8988T (cell line): Measurements from ENCODE around the gene OR2V1.
"Not testable (repeated sequence)": the region's sequence is repeated elsewhere in the genome, so short reads cannot be mapped to it uniquely, and the experiment has no call there.

Experiments used
- DNase-seq: peaks from one replicate; pipeline ENCODE4 v3.0.0; 2011

OR2V1 gene

GRCh38 chr5:181130832-181131496 is at the start of gene OR2V1:
TSS of gene OR2V1 (minus strand) at chr5:181131169. CDS start at chr5:181125304, 5,865 bp downstream.
- no peak for DNase-seq

DNA sequence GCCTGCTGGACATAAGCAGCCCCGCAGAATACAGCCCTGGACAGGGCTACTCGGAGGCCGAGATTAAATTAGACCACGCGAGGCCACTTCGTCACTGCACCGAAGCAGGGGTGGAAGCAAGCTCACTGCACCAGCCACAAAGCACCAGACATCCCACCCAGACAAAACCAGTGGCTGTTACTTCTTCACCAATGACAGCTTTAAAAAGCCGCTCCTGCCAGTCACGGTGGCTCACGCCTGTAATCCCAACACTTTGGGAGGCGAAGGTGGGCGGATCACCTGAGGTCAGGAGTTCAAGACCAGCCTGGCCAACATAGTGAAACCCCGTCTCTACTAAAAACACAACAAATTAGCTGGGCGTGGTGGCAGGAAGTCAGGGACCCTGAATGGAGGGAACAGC is 46.6 kb upstream of the OR2V1 start:
- not testable (repeated sequence) for DNase-seq

- no peak for DNase-seq
Observed at GRCh38 chr5:181176254-181176952, 45.4 kb upstream of the OR2V1 start.

DNA sequence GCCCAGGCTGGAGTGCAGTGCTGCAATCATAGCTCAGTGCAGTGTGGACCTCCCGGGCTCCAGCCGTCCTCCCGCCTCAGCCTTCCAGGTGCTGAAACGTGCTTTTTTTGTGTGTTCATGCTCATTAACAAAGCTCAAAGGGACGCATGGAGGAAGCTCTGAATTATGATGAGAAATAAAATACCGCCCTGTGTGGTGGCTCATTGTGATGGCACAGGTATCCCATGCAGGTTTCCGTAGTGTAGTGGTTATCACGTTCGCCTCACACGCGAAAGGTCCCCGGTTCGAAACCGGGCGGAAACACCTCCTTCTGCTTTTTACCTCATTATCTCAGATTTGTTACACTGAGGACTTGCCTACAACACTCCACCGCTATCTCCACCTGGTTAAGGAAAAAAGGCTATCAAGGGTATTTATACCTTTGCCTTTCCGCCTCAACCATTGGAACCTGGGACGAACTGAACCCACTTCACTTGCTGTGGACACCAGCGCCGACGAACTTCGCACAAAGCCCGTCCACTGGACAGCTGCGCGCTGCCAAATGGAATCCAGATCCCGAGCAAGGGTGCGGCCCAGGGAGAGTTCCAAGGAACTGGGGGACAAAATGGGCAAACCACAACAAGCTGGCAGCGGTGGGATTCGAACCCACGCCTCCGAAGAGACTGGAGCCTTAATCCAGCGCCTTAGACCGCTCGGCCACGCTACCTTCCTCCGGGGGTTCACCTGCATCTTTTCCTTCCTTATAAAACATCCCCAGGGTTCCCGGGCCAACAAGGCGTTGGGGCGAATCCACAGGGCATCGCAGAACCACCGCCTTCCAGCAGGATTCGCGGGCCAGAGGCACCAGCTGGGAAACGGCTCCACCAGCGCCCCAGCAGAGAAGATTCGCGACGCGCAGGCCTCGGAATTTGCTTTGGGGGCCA is 42.7 kb upstream of the OR2V1 start:
- no peak for DNase-seq

GRCh38 chr5:181173027-181173419 is 42.1 kb upstream of the OR2V1 start:
- no peak for DNase-seq

GRCh38 chr5:181171782-181172181 is 40.8 kb upstream of the OR2V1 start:
- DNase-seq = no peak

DNA sequence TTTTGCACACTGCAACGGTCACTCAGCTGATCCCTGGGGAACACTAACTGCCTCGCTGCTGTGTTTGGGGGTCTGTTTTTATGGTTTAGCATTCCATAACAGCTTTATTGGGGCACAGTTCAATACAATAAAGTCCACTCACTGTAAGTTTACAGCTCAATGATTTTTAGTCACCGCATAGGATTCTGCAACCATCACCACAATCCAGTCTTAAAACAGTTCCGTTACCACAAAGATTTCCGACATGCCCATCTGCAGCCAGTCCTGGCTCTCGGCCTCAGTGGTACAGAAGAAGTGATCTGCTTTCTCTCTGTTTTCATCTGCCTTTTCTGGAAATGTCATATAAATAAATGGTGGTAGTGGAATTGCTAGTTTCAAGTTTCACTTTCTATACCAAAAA is 40.0 kb upstream of the OR2V1 start:
- DNase-seq = no peak

GRCh38 chr5:181170237-181170825 is 39.4 kb upstream of the OR2V1 start:
- DNase-seq = no peak

DNA sequence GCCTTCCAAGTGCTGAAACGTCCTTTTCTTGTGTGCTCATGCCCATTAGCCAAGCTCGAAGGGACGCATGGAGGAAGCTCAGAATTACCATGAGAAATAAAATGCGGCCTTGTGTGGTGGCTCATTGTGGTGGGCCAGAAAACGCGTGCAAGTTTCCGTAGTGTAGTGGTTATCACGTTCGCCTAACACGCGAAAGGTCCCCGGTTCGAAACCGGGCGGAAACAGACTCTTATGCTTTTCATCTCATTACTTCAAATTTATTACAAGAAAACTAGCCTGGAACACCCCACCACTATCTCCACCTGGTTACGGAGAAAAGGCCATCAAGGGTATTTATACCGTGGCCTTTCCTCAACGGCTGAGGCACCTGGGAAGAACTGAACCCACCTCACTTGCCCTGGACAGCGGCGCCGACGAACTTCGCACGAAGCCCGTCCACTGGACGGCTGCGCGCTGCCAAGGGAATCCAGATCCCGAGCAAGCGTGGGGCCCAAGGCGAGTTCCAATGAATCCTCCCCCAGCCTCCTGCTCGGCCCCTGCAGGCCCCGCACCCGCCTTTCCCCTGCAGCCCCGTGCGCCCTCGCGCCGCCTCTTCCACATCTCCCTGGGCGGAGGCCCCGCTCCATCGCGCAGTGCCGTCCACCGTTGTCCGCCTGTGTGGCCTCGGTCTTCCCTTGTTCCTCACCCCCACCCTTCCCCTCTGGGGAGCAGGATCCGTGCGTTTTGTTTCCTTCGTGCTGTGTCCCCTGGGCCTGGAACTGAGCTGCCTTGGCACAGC is 38.7 kb upstream of the OR2V1 start:
- peak; percentile 65 for DNase-seq

GRCh38 chr5:181168595-181169118 is 37.7 kb upstream of the OR2V1 start:
- no peak for DNase-seq

GRCh38 chr5:181167814-181168488 is 37.0 kb upstream of the OR2V1 start:
- peak; percentile 71 for DNase-seq

- DNase-seq = no peak
Observed at GRCh38 chr5:181166812-181167733, 36.1 kb upstream of the OR2V1 start.

GRCh38 chr5:181164076-181164952 is 33.3 kb upstream of the OR2V1 start:
- no peak for DNase-seq

- DNase-seq = no peak
Observed at GRCh38 chr5:181163487-181164075, 32.6 kb upstream of the OR2V1 start.

GRCh38 chr5:181161534-181162175 is 30.7 kb upstream of the OR2V1 start:
- DNase-seq = no peak

DNA sequence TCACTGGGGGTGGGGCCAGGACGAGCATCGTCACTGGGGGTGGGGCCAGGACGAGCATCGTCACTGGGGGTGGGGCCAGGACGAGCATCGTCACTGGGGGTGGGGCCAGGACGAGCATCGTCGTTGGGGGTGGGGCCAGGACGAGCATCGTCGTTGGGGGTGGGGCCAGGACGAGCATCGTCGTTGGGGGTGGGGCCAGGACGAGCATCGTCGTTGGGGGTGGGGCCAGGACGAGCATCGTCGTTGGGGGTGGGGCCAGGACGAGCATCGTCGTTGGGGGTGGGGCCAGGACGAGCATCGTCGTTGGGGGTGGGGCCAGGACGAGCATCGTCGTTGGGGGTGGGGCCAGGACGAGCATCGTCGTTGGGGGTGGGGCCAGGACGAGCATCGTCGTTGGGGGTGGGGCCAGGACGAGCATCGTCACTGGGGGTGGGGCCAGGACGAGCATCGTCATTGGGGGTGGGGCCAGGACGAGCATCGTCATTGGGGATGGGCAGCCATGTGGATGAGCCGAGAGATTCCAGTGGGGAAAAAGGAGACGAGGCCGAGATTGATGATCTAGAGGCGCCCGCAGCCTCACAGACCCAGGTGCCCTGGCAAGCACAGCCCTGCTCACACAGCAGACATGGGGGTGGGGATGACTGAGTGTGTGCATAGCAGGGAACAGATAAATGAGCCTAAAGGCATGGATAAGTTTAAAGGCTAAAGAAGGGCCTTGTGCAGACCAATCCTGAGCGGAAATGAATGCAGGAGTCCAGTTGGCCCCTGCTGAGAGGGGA is 30.0 kb upstream of the OR2V1 start:
- peak; percentile 46 for DNase-seq

- DNase-seq = peak; percentile 56
Observed at GRCh38 chr5:181160152-181160754, 29.3 kb upstream of the OR2V1 start.
